ENCODE data around the gene ERC2.
"Not testable (repeated sequence)": the region's sequence is repeated elsewhere in the genome, so short reads cannot be mapped to it uniquely, and the experiment has no call there.

Gene ERC2

GRCh38 chr3:56086355-56086754 lies 381.9 kb downstream of the ERC2 start:
- Histone ChIP-seq H3K9me3 (ENCODE audit: control insufficient read depth, insufficient read depth, low read length) (no peaks in the 10 kb centered on the region), H3K27ac (ENCODE audit: low read depth, low read length) (no peak overlapping the region), H3K27me3 (ENCODE audit: control insufficient read depth, insufficient read depth, low read length) (no peaks in the 10 kb centered on the region), H3K4me1 (ENCODE audit: control insufficient read depth, insufficient read depth, low read length) (no peaks in the 10 kb centered on the region), H3K36me3 (ENCODE audit: control insufficient read depth, insufficient read depth, low read length) (no peaks in the 10 kb centered on the region), H3K4me3 (ENCODE audit: low read depth, low read length) (no peak overlapping the region), H3K9ac (ENCODE audit: low read depth, low read length) (no peak overlapping the region)

DNA sequence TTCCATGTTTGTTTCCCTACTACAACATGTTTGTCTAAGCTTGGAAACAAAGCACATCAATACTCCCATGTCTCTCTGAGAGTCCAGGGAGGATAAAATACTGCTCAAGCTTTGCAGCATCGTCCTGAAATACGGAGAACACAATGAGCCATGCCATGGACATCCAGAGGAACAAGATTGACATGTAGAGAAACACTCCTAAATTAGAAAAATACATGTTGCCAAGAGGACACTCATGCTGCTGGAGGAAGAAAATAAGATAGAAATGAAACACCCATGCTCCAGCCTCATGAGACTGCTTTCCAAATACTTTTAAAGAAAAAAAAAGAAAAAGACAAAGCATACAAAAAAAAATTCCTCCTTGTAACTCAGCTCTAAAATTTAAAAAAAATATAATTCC lies 387.0 kb downstream of the ERC2 start:
- H3K27me3 ChIP-seq (ENCODE audit: control insufficient read depth, insufficient read depth, low read length) = no peaks in the 10 kb centered on the region
- H3K4me3 ChIP-seq (ENCODE audit: low read depth, low read length) = no peak overlapping the region
- H3K36me3 ChIP-seq (ENCODE audit: control insufficient read depth, insufficient read depth, low read length) = no peaks in the 10 kb centered on the region
- H3K4me1 ChIP-seq (ENCODE audit: control insufficient read depth, insufficient read depth, low read length) = peaks cover 4% of the 10 kb centered on the region; the same call in 1 of the 2 replicates
- no peak overlapping the region for H3K9ac ChIP-seq (ENCODE audit: low read depth, low read length)
- H3K27ac ChIP-seq (ENCODE audit: low read depth, low read length) = no peak overlapping the region
- H3K9me3 ChIP-seq (ENCODE audit: control insufficient read depth, insufficient read depth, low read length) = no peaks in the 10 kb centered on the region

DNA sequence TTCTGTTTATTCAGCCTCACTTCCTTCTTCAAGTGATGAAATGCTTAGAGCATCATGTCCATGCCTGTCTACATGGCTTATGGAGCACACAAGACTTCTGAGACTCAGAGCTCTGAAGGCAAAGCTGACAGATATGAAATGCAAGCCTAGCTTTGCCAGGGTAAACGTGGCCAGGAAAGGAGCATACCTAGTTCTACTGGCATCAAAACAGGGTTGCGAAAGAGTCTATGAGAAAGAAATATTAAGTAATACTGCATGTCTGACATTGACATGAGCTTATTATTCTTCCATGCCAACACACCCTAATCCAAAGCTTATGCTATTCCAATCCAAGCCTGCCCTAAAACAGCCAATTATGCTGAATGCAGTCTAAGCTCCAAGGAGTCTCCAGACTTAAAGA lies 391.5 kb downstream of the ERC2 start:
- Histone ChIP-seq H3K27ac (ENCODE audit: low read depth, low read length) (no peak overlapping the region), H3K27me3 (ENCODE audit: control insufficient read depth, insufficient read depth, low read length) (no peaks in the 10 kb centered on the region), H3K9ac (ENCODE audit: low read depth, low read length) (no peak overlapping the region), H3K9me3 (ENCODE audit: control insufficient read depth, insufficient read depth, low read length) (no peaks in the 10 kb centered on the region), H3K36me3 (ENCODE audit: control insufficient read depth, insufficient read depth, low read length) (no peaks in the 10 kb centered on the region), H3K4me3 (ENCODE audit: low read depth, low read length) (no peak overlapping the region), H3K4me1 (ENCODE audit: control insufficient read depth, insufficient read depth, low read length) (peaks cover 4% of the 10 kb centered on the region; the same call in 1 of the 2 replicates)

- Histone ChIP-seq H3K9me3 (ENCODE audit: control insufficient read depth, insufficient read depth, low read length) (no peaks in the 10 kb centered on the region), H3K27ac (ENCODE audit: low read depth, low read length) (no peak overlapping the region), H3K4me3 (ENCODE audit: low read depth, low read length) (no peak overlapping the region)
These were observed 393.2 kb downstream of the ERC2 start for GRCh38 chr3:56075089-56075488.

DNA sequence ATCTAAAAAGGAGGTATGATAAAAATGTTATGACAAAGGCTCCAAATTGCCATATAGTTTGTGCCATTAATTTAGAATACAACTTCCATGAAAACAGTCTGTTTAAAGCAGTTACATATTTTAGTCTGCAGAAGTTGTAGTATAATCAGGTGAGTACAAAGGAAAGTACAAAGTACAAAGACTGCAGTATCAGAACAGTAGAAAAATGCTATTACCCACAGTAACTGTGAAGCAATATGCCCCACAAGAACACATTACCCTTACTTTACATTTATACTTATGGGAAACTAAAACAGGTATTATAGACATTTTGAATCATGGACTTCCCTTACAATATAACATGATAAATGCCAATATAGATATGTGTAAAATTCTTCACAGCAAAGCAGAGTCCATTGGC lies 398.5 kb downstream of the ERC2 start:
- Histone ChIP-seq H3K36me3 (ENCODE audit: control insufficient read depth, insufficient read depth, low read length) (no peaks in the 10 kb centered on the region), H3K9me3 (ENCODE audit: control insufficient read depth, insufficient read depth, low read length) (no peaks in the 10 kb centered on the region), H3K9ac (ENCODE audit: low read depth, low read length) (no peak overlapping the region), H3K27ac (ENCODE audit: low read depth, low read length) (no peak overlapping the region), H3K4me3 (ENCODE audit: low read depth, low read length) (no peak overlapping the region), H3K4me1 (ENCODE audit: control insufficient read depth, insufficient read depth, low read length) (no peaks in the 10 kb centered on the region), H3K27me3 (ENCODE audit: control insufficient read depth, insufficient read depth, low read length) (no peaks in the 10 kb centered on the region)

More at GRCh38 chr3:56075089-56075488, 393.2 kb downstream of the ERC2 start:
- Histone ChIP-seq H3K27me3 (ENCODE audit: control insufficient read depth, insufficient read depth, low read length) (no peaks in the 10 kb centered on the region), H3K4me1 (ENCODE audit: control insufficient read depth, insufficient read depth, low read length) (peaks cover 4% of the 10 kb centered on the region; the same call in 1 of the 2 replicates), H3K9ac (ENCODE audit: low read depth, low read length) (no peak overlapping the region), H3K36me3 (ENCODE audit: control insufficient read depth, insufficient read depth, low read length) (no peaks in the 10 kb centered on the region)

DNA sequence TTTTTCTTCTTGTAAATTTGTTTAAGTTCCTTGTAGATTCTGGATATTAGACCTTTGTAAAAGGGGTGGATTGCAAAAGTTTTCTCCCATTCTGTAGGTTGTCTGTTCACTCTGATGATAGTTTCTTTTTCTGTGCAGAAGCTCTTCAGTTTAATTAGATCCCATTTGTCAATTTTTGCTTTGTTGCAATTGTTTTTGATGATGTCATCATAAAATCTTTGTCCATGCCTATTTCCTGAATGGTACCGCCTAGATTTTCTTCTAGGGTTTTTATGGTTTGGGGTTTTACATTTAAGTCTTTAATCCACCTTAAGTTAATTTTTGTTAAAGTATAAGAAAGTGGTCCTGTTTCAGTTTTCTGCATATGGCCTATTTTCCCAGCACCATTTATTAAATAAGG lies 401.9 kb downstream of the ERC2 start:
- H3K4me1 ChIP-seq (ENCODE audit: control insufficient read depth, insufficient read depth, low read length); H3K27me3 ChIP-seq (ENCODE audit: control insufficient read depth, insufficient read depth, low read length); H3K27ac ChIP-seq (ENCODE audit: low read depth, low read length); H3K36me3 ChIP-seq (ENCODE audit: control insufficient read depth, insufficient read depth, low read length); H3K4me3 ChIP-seq (ENCODE audit: low read depth, low read length); H3K9me3 ChIP-seq (ENCODE audit: control insufficient read depth, insufficient read depth, low read length); H3K9ac ChIP-seq (ENCODE audit: low read depth, low read length): not testable (repeated sequence)

DNA sequence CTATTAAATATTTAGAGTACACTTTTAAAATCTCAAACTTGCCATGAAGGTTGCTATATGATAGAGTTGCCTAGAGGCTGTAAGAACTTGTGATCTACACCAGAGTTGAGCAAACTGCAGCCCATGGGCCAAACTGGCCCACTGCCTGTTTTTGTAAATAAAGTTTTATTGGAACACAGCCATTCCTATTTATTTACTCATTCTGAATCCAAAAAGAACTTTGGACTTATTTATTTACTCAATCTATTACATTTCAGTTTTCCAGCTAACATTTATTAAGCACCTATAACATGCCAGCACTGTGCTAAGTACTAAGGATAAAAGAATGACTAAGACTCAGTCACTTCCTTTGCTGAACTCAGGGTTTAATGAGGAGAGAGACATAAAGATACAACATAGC lies 403.6 kb downstream of the ERC2 start:
- no peaks in the 10 kb centered on the region for H3K4me1 ChIP-seq (ENCODE audit: control insufficient read depth, insufficient read depth, low read length)
- H3K9me3 ChIP-seq (ENCODE audit: control insufficient read depth, insufficient read depth, low read length) = no peaks in the 10 kb centered on the region
- no peaks in the 10 kb centered on the region for H3K27me3 ChIP-seq (ENCODE audit: control insufficient read depth, insufficient read depth, low read length)
- H3K27ac ChIP-seq (ENCODE audit: low read depth, low read length) = no peak overlapping the region
- no peak overlapping the region for H3K4me3 ChIP-seq (ENCODE audit: low read depth, low read length)
- no peaks in the 10 kb centered on the region for H3K36me3 ChIP-seq (ENCODE audit: control insufficient read depth, insufficient read depth, low read length)
- H3K9ac ChIP-seq (ENCODE audit: low read depth, low read length) = no peak overlapping the region

DNA sequence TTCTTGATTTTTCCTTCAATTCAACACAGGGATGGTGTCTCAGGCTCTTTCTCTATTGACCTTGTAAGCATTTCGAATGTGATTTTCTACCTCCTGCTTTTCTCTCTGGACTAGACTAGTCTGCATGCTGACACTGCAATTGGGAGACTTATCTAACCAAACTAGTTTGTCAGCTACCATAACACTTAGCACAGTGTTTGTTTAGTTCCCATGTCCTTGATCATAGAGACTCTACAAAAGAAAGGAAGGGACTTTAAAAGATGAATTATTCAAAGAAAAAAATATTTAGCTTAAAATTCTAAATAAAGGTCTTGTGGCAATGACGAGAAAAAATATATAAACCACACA lies 407.0 kb downstream of the ERC2 start:
- Histone ChIP-seq H3K27ac (ENCODE audit: low read depth, low read length) (no peak overlapping the region), H3K9me3 (ENCODE audit: control insufficient read depth, insufficient read depth, low read length) (no peaks in the 10 kb centered on the region), H3K4me3 (ENCODE audit: low read depth, low read length) (no peak overlapping the region), H3K27me3 (ENCODE audit: control insufficient read depth, insufficient read depth, low read length) (no peaks in the 10 kb centered on the region), H3K9ac (ENCODE audit: low read depth, low read length) (no peak overlapping the region), H3K4me1 (ENCODE audit: control insufficient read depth, insufficient read depth, low read length) (no peaks in the 10 kb centered on the region), H3K36me3 (ENCODE audit: control insufficient read depth, insufficient read depth, low read length) (no peaks in the 10 kb centered on the region)

DNA sequence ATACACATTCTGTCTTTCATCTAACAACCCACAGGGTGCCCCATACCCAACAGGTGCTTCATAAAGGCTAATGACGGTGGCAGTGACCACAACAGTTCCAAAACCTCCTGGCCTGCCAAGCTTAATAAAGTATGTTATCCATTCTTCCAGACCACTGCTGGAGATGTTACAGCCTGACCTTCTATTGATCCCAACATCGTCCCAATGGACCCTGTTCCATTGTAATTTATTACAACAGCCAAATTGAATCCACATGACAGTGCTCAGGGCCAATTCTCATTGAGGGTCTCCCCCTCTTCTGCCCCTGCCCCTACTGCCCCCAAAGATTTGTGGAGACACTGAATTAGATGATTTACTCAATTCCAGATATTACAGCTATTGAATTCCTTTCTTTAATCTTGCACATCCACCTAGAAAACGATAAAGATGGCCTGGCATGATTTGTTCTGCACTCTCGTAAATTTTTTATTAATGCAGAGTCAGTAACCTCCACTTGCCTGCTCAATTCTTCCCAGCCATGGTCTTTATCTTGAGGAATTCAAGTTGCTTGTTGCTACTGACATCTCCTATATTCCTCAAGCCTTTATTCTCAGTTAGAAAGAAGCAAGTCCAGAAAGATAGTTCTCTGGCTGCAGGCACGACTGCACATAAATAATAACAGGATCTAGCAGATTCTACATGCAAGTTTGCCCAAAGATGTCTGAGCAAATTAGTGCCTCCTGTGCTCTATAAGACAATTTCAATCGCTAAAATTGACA lies 407.6 kb downstream of the ERC2 start:
- Histone ChIP-seq H3K9me3 (ENCODE audit: control insufficient read depth, insufficient read depth, low read length) (no peaks in the 10 kb centered on the region), H3K4me3 (ENCODE audit: low read depth, low read length) (no peak overlapping the region), H3K36me3 (ENCODE audit: control insufficient read depth, insufficient read depth, low read length) (no peaks in the 10 kb centered on the region), H3K9ac (ENCODE audit: low read depth, low read length) (no peak overlapping the region), H3K4me1 (ENCODE audit: control insufficient read depth, insufficient read depth, low read length) (peaks cover 4% of the 10 kb centered on the region), H3K27ac (ENCODE audit: low read depth, low read length) (no peak overlapping the region), H3K27me3 (ENCODE audit: control insufficient read depth, insufficient read depth, low read length) (no peaks in the 10 kb centered on the region)

- peaks cover 13% of the 10 kb centered on the region for H3K4me1 ChIP-seq (ENCODE audit: control insufficient read depth, insufficient read depth, low read length)
- H3K9me3 ChIP-seq (ENCODE audit: control insufficient read depth, insufficient read depth, low read length) = no peaks in the 10 kb centered on the region
- H3K27ac ChIP-seq (ENCODE audit: low read depth, low read length) = no peak overlapping the region
- H3K4me3 ChIP-seq (ENCODE audit: low read depth, low read length) = no peak overlapping the region
- no peaks in the 10 kb centered on the region for H3K36me3 ChIP-seq (ENCODE audit: control insufficient read depth, insufficient read depth, low read length)
- no peak overlapping the region for H3K9ac ChIP-seq (ENCODE audit: low read depth, low read length)
- H3K27me3 ChIP-seq (ENCODE audit: control insufficient read depth, insufficient read depth, low read length) = no peaks in the 10 kb centered on the region
These were observed 408.5 kb downstream of the ERC2 start for GRCh38 chr3:56059731-56060130.

DNA sequence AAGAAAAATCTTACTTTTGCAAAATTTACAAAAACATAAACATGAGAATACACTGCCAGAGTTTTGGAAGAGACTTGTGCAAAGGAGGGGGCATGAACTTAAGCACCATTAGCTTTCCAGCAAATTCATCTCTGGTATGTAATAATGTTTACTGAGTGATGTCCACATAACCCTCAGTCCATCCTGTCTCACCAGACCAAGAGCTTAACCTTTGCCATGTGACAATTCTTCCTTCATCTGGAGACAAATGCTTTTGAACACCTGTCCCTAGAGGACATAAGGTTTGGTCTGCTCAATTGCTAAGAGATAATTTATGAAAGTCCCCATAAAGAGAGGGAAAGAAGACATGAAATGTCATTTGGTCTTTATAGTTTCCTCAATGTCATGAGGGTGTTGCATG lies 412.3 kb downstream of the ERC2 start:
- Histone ChIP-seq H3K4me1 (ENCODE audit: control insufficient read depth, insufficient read depth, low read length) (peaks cover 43% of the 10 kb centered on the region), H3K27me3 (ENCODE audit: control insufficient read depth, insufficient read depth, low read length) (no peaks in the 10 kb centered on the region), H3K9ac (ENCODE audit: low read depth, low read length) (no peak overlapping the region), H3K27ac (ENCODE audit: low read depth, low read length) (no peak overlapping the region), H3K4me3 (ENCODE audit: low read depth, low read length) (no peak overlapping the region), H3K36me3 (ENCODE audit: control insufficient read depth, insufficient read depth, low read length) (no peaks in the 10 kb centered on the region), H3K9me3 (ENCODE audit: control insufficient read depth, insufficient read depth, low read length) (no peaks in the 10 kb centered on the region)

Data from HUES48 (cell line).